Measurements from ENCODE around the gene CLPSL1. TPM values are rescaled to one million over a fixed set of nuclear protein-coding genes. Genes with fewer than 3 reads are reported as not detected.

Gene CLPSL1
- total and polyA plus RNA-seq, 2 donors (not counting 3 experiments of a cell fraction or from before 2014, with no cell fraction given), result not detected

- dilution Hi-C loops (cut with MboI; ENCODE audit: extremely low pct_ligation_motif_present, low sequenced_read_pairs), result no loop called here
- intact Hi-C loops (cut with micrococcal nuclease), result no loop called here
- POLR2A ChIA-PET, result no interaction called here
- DNase-seq (ENCODE audit: low read depth, low spot score) (no peak), FAIRE-seq (no peak)
- Histone ChIP-seq H4K20me1 (replicated peaks; ENCODE audit: control insufficient read depth, extremely low read depth, insufficient read depth, low read length) (no peaks in the 10 kb centered on the region), H3K27ac (ENCODE audit: insufficient read depth, low read depth, low read length) (no peak overlapping the region), H3K79me2 (ENCODE audit: control insufficient read depth, insufficient read depth, low read length) (no peaks in the 10 kb centered on the region), H3K9me1 (replicated peaks; ENCODE audit: control insufficient read depth, extremely low read depth, insufficient read depth, low read length) (no peaks in the 10 kb centered on the region), H2AFZ (ENCODE audit: low read depth, low read length) (no peak overlapping the region), H3K4me1 (ENCODE audit: control insufficient read depth, extremely low read depth, insufficient read depth, low read length) (no peaks in the 10 kb centered on the region), H3K4me3 (replicated peaks in 1 of 3; ENCODE audit: insufficient read depth in 1 of 3, low read depth in 1 of 3, low read length in 3 of 3) (no peak overlapping the region), H3K27me3 (ENCODE audit: control insufficient read depth in 2 of 2, insufficient read depth in 2 of 2, low read length in 2 of 2) (peaks cover 20 to 23% of the 10 kb centered on the region in 2 experiments), H3K36me3 (ENCODE audit: control insufficient read depth in 2 of 2, extremely low read depth in 1 of 2, insufficient read depth in 2 of 2, low read length in 2 of 2) (no peaks in the 10 kb centered on the region), H3K9me3 (replicated peaks; ENCODE audit: control insufficient read depth, insufficient read depth, low read length) (no peaks in the 10 kb centered on the region), H3K9ac (replicated peaks; ENCODE audit: extremely low read depth, insufficient read depth, low read length) (no peak overlapping the region), H3K4me2 (ENCODE audit: insufficient read depth, low read length) (no peak overlapping the region)
- TF ChIP-seq GATA2 (IDR thresholded peaks at IDR 0.05; ENCODE audit: insufficient read depth, insufficient read length, low read depth, low read length), result no peak
- TF ChIP-seq EZH2 (IDR thresholded peaks at IDR 0.05; ENCODE audit: borderline replicate concordance, low read depth, low read length, severe bottlenecking), result peak; percentile 13
- BruUV-seq (replicated peaks), result no TSS peak
- CTCF ChIA-PET, result no interaction called here
Measured at GRCh38 chr6:35788423-35788982, 7.7 kb downstream of the CLPSL1 start.

- peaks cover 20 to 23% of the 10 kb centered on the region in 2 experiments for H3K27me3 ChIP-seq (ENCODE audit: control insufficient read depth in 2 of 2, insufficient read depth in 2 of 2, low read length in 2 of 2)
Measured at GRCh38 chr6:35790683-35791082, 9.9 kb downstream of the CLPSL1 start.

More at GRCh38 chr6:35790683-35791082, 9.9 kb downstream of the CLPSL1 start:
- no peaks in the 10 kb centered on the region for H4K20me1 ChIP-seq (replicated peaks; ENCODE audit: control insufficient read depth, extremely low read depth, insufficient read depth, low read length)
- H3K36me3 ChIP-seq (ENCODE audit: control insufficient read depth in 2 of 2, extremely low read depth in 1 of 2, insufficient read depth in 2 of 2, low read length in 2 of 2), result no peaks in the 10 kb centered on the region
- no peak overlapping the region for H3K4me2 ChIP-seq (ENCODE audit: insufficient read depth, low read length)
- ChIA-PET CTCF (no interaction called here), POLR2A (no interaction called here)
- H3K9me1 ChIP-seq (replicated peaks; ENCODE audit: control insufficient read depth, extremely low read depth, insufficient read depth, low read length), result no peaks in the 10 kb centered on the region
- H3K27ac ChIP-seq (ENCODE audit: insufficient read depth, low read depth, low read length), result no peak overlapping the region
- no peak overlapping the region for H2AFZ ChIP-seq (ENCODE audit: low read depth, low read length)
- no peaks in the 10 kb centered on the region for H3K4me1 ChIP-seq (ENCODE audit: control insufficient read depth, extremely low read depth, insufficient read depth, low read length)
- no peak for FAIRE-seq
- BruUV-seq (replicated peaks), result no TSS peak
- TF ChIP-seq POLR2AphosphoS5 (IDR thresholded peaks at IDR 0.05; ENCODE audit: insufficient read depth, low read depth, low read length) (no peak), CTCF (IDR thresholded peaks at IDR 0.05; ENCODE audit: extremely low read depth in 1 of 2, insufficient read depth in 1 of 2, low read depth in 1 of 2, low read length in 2 of 2) (no peak)
- dilution Hi-C loops (cut with MboI; ENCODE audit: extremely low pct_ligation_motif_present, low sequenced_read_pairs), result no loop called here
- no peak overlapping the region for H3K4me3 ChIP-seq (replicated peaks in 1 of 3; ENCODE audit: insufficient read depth in 1 of 3, low read depth in 1 of 3, low read length in 3 of 3)
- no peak overlapping the region for H3K9ac ChIP-seq (replicated peaks; ENCODE audit: extremely low read depth, insufficient read depth, low read length)
- intact Hi-C loops (cut with micrococcal nuclease), result no loop called here
- H3K79me2 ChIP-seq (ENCODE audit: control insufficient read depth, insufficient read depth, low read length), result no peaks in the 10 kb centered on the region
- no peaks in the 10 kb centered on the region for H3K9me3 ChIP-seq (replicated peaks; ENCODE audit: control insufficient read depth, insufficient read depth, low read length)
- DNase-seq (ENCODE audit: low read depth, low spot score), result no peak
